Uterus (tissue), 4 donors: Measurements from ENCODE around the gene LENEP. TPM values are rescaled to one million over a fixed set of nuclear protein-coding genes. Genes with fewer than 3 reads are reported as not detected.

Experiments
- DNase-seq, 2 donors: peaks; one replicate each; pipeline ENCODE4 v3.0.0-alpha.2; 2019 to 2020
- H3K27ac ChIP-seq, 2 donors: fragments of 200-600 bp; sonication (generic); 1 replicate in 1 of 2; 2 replicates in 1 of 2; pipeline ENCODE4 v1.5.1; 2016 to 2018
- H3K27me3 ChIP-seq, 2 donors: fragments of 200-600 bp; sonication (generic); one replicate each; pipeline ENCODE4 v1.5.1; 2018 to 2019; ENCODE audit warnings: control low read depth in 1 of 2
- H3K36me3 ChIP-seq, 2 donors: fragments of 200-600 bp; sonication (generic); one replicate each; pipeline ENCODE4 v1.5.1; 2019; ENCODE audit warnings: control low read depth in 1 of 2
- H3K4me1 ChIP-seq, 2 donors: fragments of 200-600 bp; sonication (generic); one replicate each; pipeline ENCODE4 v1.5.1; 2018 to 2019; ENCODE audit warnings: control low read depth in 1 of 2
- H3K4me3 ChIP-seq, 2 donors: fragments of 200-600 bp; sonication (generic); 1 replicate in 1 of 2; 2 replicates in 1 of 2; pipeline ENCODE4 v1.5.1; 2018 to 2019; ENCODE audit warnings: mild to moderate bottlenecking in 1 of 2
- H3K9me3 ChIP-seq, 2 donors: fragments of 200-600 bp; sonication (generic); one replicate each; pipeline ENCODE4 v1.5.1; 2019; ENCODE audit warnings: control low read depth in 1 of 2
- CTCF ChIP-seq, 4 experiments: fragments of 200-600 bp in 2 of 4; fragments of 450-650 bp in 2 of 4; sonication (generic) in 2 of 4; IDR thresholded peaks; one replicate each; pipeline ENCODE4 v1.5.1; 2016 to 2019; ENCODE audit warnings: antibody characterized with exemption in 4 of 4, mild to moderate bottlenecking in 2 of 4, moderate library complexity in 1 of 4
- POLR2A ChIP-seq, 2 donors: fragments of 450-650 bp; IDR thresholded peaks; one replicate each; pipeline ENCODE4 v1.6.1; 2016; ENCODE audit warnings: antibody characterized with exemption in 2 of 2, mild to moderate bottlenecking in 1 of 2, moderate library complexity in 1 of 2
- intact Hi-C: fragments of 100-400 bp; cut with DNase I; formaldehyde crosslinking; loops from one replicate; pipeline ENCODE4 v1.15.1; 2023; ENCODE audit warnings: low total_unique reads
- total RNA-seq, 4 donors: library from RNA; depleted of rRNA in 3 of 4; stranded (reverse); fragments of >200 nt in 3 of 4; gene quantifications; one replicate each; pipeline versions ENCODE4 v1.1.0 to v1.2.4, GENCODE V29; 2014 to 2023
- donor health status: DM: yes; HTN: yes; CAD: no.

Gene LENEP
- total RNA-seq, 4 donors from 2014 or later = 0.83 TPM; not detected in 3

DNA sequence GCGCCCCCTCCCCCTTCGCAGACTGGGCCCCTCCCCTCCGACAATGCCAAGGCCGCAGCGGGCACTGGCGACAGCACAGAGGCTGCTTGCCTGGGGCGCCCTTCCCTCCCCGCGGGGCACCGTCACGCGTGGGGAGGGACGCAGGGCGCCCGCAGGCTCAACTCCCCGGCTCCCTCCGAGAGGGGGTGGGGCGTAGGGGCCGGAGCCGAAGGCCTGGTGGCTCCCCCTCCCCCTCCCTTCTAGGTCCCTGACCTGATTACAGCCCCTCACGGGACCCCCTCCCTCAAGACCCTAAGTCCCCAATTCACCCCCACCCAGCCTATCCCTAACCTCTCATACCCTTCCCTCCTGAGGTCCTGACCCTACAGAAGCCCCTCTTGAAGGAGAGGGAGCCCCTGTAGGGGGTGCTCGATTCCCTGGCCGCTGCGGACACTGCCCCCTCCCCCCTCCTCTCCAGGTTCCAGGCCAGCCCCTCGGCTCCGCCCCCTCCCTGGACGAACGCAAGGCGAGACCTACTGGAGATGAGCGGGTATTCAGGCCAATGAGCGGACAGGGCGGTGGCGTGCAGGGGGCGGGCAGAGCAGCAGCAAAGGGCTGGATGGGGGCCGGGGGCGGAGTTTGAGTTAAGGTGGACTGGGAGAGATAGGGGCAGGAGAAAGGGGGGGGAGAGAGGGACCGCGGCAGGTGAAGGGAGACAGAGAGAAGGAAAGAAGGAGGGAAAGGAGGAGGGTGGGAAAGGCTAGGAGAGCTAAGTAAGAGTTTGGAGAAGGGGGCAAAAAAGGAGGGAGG, 8.5 kb downstream of the LENEP start:
- Histone ChIP-seq H3K4me3 (peak overlapping the region; percentile 56 to 97), H3K27me3 (no peaks in the 10 kb centered on the region), H3K27ac (peak overlapping the region; percentile 95 to 99), H3K4me1 (peaks cover 0 to 22% of the 10 kb centered on the region in 2 donors), H3K9me3 (no peaks in the 10 kb centered on the region), H3K36me3 (no peaks in the 10 kb centered on the region)
- intact Hi-C loops = no loop called here
- peak; percentile 100 for DNase-seq
- peak; percentile 81 to 87 for TF ChIP-seq POLR2A (IDR thresholded peaks at IDR 0.05)
- TF ChIP-seq CTCF (IDR thresholded peaks at IDR 0.05) = peak; percentile 31 to 50 (median 45)

GRCh38 chr1:155002464-155003226, 9.3 kb downstream of the LENEP start, which contains the start of gene ZBTB7B:
ZBTB7B (plus strand) TSS chr1:155002802; CDS start chr1:155014661, 11,859 bp downstream.
- intact Hi-C loops = no loop called here
- peak in 1 of 2 donors; percentile 58 for DNase-seq
- H3K4me1 ChIP-seq = peaks cover 0 to 22% of the 10 kb centered on the region in 2 donors

GRCh38 chr1:155003227-155003765, 9.9 kb downstream of the LENEP start:
- no peaks in the 10 kb centered on the region for H3K9me3 ChIP-seq
- intact Hi-C loops = no loop called here
- H3K4me1 ChIP-seq = peaks cover 0 to 22% of the 10 kb centered on the region in 2 donors
- H3K36me3 ChIP-seq = no peaks in the 10 kb centered on the region
- peak; percentile 59 to 66 for DNase-seq
- H3K27me3 ChIP-seq = no peaks in the 10 kb centered on the region
- peak overlapping the region; percentile 93 to 99 for H3K27ac ChIP-seq
- no peak for TF ChIP-seq CTCF (IDR thresholded peaks at IDR 0.05)
- peak in 1 of 2 donors; percentile 16 for TF ChIP-seq POLR2A (IDR thresholded peaks at IDR 0.05)
- H3K4me3 ChIP-seq = peak overlapping the region; percentile 56 to 97

More at GRCh38 chr1:155002464-155003226, 9.3 kb downstream of the LENEP start, which contains the start of gene ZBTB7B:
- no peaks in the 10 kb centered on the region for H3K9me3 ChIP-seq
- no peaks in the 10 kb centered on the region for H3K27me3 ChIP-seq
- peak within 1 kb of the TSS; percentile 56 to 97 for H3K4me3 ChIP-seq
- no peaks in the 10 kb centered on the region for H3K36me3 ChIP-seq
- H3K27ac ChIP-seq = peak within 1 kb of the TSS; percentile 95 to 99
- TF ChIP-seq POLR2A (IDR thresholded peaks at IDR 0.05) = no peak

DNA sequence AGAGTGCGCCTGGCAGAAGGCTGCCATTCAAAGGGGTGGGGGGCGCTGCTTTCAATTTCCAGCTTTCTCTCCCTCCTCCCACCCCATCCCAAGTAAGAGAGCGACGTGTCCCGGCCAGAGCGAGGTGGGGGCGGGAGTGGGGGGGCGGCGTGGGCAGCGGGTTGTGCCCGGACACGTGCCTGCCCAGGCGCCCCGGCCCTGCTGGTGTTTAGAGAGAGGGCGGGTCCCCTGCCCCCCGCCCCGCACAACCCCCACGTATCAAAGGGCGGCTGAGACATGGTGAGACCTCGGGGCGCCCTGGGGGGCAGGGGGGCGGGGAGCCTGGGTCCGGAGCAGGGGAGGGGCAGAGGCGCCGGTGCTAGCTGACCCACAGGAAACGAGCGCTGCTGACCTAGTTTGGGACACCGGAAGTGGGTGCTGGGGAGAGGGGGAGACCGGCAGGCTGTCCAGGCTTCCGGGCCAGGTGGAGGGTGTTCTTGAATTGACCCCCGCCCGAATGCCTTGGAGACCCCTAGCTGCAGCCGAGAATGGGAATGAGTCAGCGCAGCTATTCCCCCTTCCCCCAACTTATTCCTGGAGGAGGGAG, 10.5 kb downstream of the LENEP start:
- H3K27me3 ChIP-seq = no peaks in the 10 kb centered on the region
- H3K9me3 ChIP-seq = no peaks in the 10 kb centered on the region
- H3K4me1 ChIP-seq = peaks cover 0 to 22% of the 10 kb centered on the region in 2 donors
- peak overlapping the region; percentile 93 to 99 for H3K27ac ChIP-seq
- TF ChIP-seq CTCF (IDR thresholded peaks at IDR 0.05) (no peak), POLR2A (IDR thresholded peaks at IDR 0.05) (no peak)
- peak overlapping the region; percentile 56 to 97 for H3K4me3 ChIP-seq
- intact Hi-C loops = no loop called here
- peak; percentile 74 to 77 for DNase-seq
- no peaks in the 10 kb centered on the region for H3K36me3 ChIP-seq

- H3K36me3 ChIP-seq = no peaks in the 10 kb centered on the region
- no peak for DNase-seq
- H3K9me3 ChIP-seq = no peaks in the 10 kb centered on the region
- H3K4me1 ChIP-seq = peaks cover 0 to 19% of the 10 kb centered on the region in 2 donors
- intact Hi-C loops = no loop called here
- peak overlapping the region; percentile 93 to 99 for H3K27ac ChIP-seq
- H3K4me3 ChIP-seq = peak overlapping the region; percentile 56 to 97
- no peaks in the 10 kb centered on the region for H3K27me3 ChIP-seq
- TF ChIP-seq CTCF (IDR thresholded peaks at IDR 0.05) = no peak
- no peak for TF ChIP-seq POLR2A (IDR thresholded peaks at IDR 0.05)
These were observed 11.1 kb downstream of the LENEP start for GRCh38 chr1:155004352-155005075.
